Gastrocnemius medialis (tissue), 4 donors: ENCODE measurements around the gene VTI1A. TPM values are rescaled to one million over a fixed set of nuclear protein-coding genes. Genes with fewer than 3 reads are reported as not detected.

Experiments used
- ATAC-seq, 2 donors: fragments of 150-250 bp; one replicate each; pipeline ENCODE4 v1.9.1; 2016
- DNase-seq, 2 donors: peaks; one replicate each; pipeline ENCODE4 v3.0.0-alpha.2; 2019
- H3K27ac ChIP-seq, 4 donors: fragments of 200-600 bp; sonication (generic); 1 replicate in 1 of 4; 2 replicates in 3 of 4; pipeline ENCODE4 v1.5.1; 2016 to 2018; ENCODE audit warnings: mild to moderate bottlenecking in 2 of 4, moderate library complexity in 1 of 4
- H3K27me3 ChIP-seq, 3 donors: fragments of 200-600 bp; sonication (generic) in 2 of 3; 1 replicate in 1 of 3; 2 replicates in 2 of 3; pipeline versions ENCODE4 v1.5.1 to v1.6.0; 2016 to 2019; ENCODE audit warnings: mild to moderate bottlenecking in 1 of 3, moderate library complexity in 1 of 3
- H3K36me3 ChIP-seq, 2 donors: fragments of 200-600 bp; sonication (generic) in 1 of 2; one replicate each; pipeline ENCODE4 v1.5.1; 2017 to 2018
- H3K4me1 ChIP-seq, 2 donors: fragments of 200-600 bp; sonication (generic) in 1 of 2; one replicate each; pipeline ENCODE4 v1.5.1; 2016 to 2017; ENCODE audit warnings: mild to moderate bottlenecking in 2 of 2
- H3K4me3 ChIP-seq, 4 donors: fragments of 200-600 bp; sonication (generic) in 3 of 4; 1 replicate in 1 of 4; 2 replicates in 3 of 4; pipeline ENCODE4 v1.5.1; 2016 to 2019; ENCODE audit warnings: mild to moderate bottlenecking in 2 of 4
- H3K9me3 ChIP-seq, 3 donors: fragments of 200-600 bp; sonication (generic) in 2 of 3; 1 replicate in 1 of 3; 2 replicates in 2 of 3; pipeline ENCODE4 v1.5.1; 2016 to 2019
- POLR2A ChIP-seq, 2 donors: fragments of 450-650 bp; IDR thresholded peaks; one replicate each; pipeline ENCODE4 v1.6.1; 2017; ENCODE audit warnings: antibody characterized with exemption in 2 of 2, mild to moderate bottlenecking in 2 of 2, moderate library complexity in 2 of 2
- in situ Hi-C, 4 donors: fragments of 200-750 bp; cut with MboI; loops; one replicate each; pipeline versions ENCODE4 v1.15.0 to v1.8.0; 2017; ENCODE audit warnings: low sequenced_read_pairs in 4 of 4
- intact Hi-C: fragments of 100-400 bp; cut with DNase I; formaldehyde crosslinking; loops from one replicate; pipeline ENCODE4 v1.15.1; 2023; ENCODE audit warnings: low total_unique reads
- total RNA-seq, 4 donors: library from RNA; depleted of rRNA; stranded (reverse); fragments of >200 nt; gene quantifications; one replicate each; pipeline versions ENCODE4 v1.1.0 to v1.2.3, GENCODE V29; 2016
- TF ChIP-seq, protein P1 (sequence below), 5 experiments: fragments of 450-650 bp in 3 of 5; fragments of 200-600 bp in 2 of 5; sonication (generic) in 2 of 5; IDR thresholded peaks in 4 of 5; conservative IDR thresholded peaks in 1 of 5; 1 replicate in 4 of 5; 2 replicates in 1 of 5; pipeline ENCODE4 v1.5.1; 2016 to 2019; ENCODE audit warnings: antibody characterized with exemption in 5 of 5, mild to moderate bottlenecking in 3 of 5, moderate library complexity in 3 of 5

The VTI1A gene
- total RNA-seq, 4 donors from 2014 or later: 26.5 to 51.2 (median 30.6) TPM

DNA sequence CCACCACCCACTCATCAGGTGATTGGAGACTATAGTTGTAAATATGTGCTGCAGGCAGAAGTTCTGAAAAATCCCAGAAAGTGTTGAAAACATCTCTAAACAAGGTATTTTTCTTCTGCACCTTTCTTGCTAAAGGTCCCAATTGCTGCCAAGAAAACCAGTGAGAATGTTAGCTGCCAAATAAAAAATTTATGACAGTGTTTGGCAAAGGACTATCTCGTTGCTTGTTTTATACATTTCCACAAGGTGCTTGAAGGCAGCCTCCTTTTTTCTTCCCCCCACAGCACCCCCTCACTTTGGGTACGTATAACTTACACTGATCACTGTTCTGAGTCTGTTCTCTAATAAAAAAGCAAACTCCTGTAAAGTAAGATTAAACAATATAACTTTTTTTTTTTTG is 344.4 kb downstream of the VTI1A start:
- Histone ChIP-seq H3K4me3 (no peak overlapping the region), H3K27me3 (no peaks in the 10 kb centered on the region), H3K9me3 (no peaks in the 10 kb centered on the region), H3K4me1 (peaks cover 0 to 9% of the 10 kb centered on the region in 2 donors), H3K36me3 (no peaks in the 10 kb centered on the region), H3K27ac (no peak overlapping the region)
- DNase-seq (no peak), ATAC-seq (no peak)
- in situ Hi-C loops (no loop called here), intact Hi-C loops (no loop called here)
- TF ChIP-seq, protein P1, sequence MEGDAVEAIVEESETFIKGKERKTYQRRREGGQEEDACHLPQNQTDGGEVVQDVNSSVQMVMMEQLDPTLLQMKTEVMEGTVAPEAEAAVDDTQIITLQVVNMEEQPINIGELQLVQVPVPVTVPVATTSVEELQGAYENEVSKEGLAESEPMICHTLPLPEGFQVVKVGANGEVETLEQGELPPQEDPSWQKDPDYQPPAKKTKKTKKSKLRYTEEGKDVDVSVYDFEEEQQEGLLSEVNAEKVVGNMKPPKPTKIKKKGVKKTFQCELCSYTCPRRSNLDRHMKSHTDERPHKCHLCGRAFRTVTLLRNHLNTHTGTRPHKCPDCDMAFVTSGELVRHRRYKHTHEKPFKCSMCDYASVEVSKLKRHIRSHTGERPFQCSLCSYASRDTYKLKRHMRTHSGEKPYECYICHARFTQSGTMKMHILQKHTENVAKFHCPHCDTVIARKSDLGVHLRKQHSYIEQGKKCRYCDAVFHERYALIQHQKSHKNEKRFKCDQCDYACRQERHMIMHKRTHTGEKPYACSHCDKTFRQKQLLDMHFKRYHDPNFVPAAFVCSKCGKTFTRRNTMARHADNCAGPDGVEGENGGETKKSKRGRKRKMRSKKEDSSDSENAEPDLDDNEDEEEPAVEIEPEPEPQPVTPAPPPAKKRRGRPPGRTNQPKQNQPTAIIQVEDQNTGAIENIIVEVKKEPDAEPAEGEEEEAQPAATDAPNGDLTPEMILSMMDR (IDR thresholded peaks at IDR 0.05 in 4 of 5, conservative IDR thresholded peaks at IDR 0.05 in 1 of 5): no peak
- no peak for TF ChIP-seq POLR2A (IDR thresholded peaks at IDR 0.05)

DNA sequence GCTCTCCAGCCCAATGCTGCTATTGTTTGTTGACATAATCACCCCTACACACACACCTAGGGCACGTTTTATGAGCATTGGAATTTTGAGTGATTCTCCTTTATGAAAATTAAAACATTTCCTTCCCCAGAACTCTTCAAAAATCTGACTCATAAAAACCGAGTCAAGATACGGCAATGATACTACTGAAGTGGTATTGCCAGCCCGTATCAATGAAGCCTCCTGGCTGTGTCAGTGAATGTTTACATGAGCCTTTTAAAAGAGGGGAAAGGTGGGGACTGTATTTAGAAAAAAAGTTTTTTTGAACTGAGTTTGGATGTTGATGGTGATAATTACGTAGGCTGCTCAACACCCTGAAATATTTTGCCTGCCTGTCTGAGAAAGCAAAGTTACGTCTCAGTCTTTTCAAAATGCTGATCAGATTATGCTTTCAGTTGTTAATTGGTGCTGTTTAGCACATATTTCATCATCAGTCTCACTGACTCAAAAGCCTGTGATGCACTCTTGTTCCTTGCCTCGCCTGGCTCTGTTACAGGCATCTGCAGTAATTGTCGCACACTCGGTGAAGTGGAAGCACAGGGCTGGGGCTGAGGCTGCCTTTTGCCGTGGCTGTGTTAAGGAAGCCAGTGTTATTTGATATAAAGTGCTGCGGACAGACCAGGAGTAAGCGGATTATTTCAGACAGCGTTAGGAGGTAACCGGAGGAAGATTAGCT is 345.6 kb downstream of the VTI1A start:
- intact Hi-C loops: no loop called here
- ATAC-seq: peak; percentile 76 to 84
- DNase-seq: peak; percentile 40
- Histone ChIP-seq H3K9me3 (no peaks in the 10 kb centered on the region), H3K4me3 (peak overlapping the region in 1 of 4 donors; percentile 19), H3K27ac (no peak overlapping the region), H3K4me1 (peaks cover 0 to 9% of the 10 kb centered on the region in 2 donors), H3K27me3 (no peaks in the 10 kb centered on the region), H3K36me3 (no peaks in the 10 kb centered on the region)
- TF ChIP-seq, protein P1 (IDR thresholded peaks at IDR 0.05 in 4 of 5, conservative IDR thresholded peaks at IDR 0.05 in 1 of 5): no peak
- TF ChIP-seq POLR2A (IDR thresholded peaks at IDR 0.05): no peak
- in situ Hi-C loops: no loop called here

DNA sequence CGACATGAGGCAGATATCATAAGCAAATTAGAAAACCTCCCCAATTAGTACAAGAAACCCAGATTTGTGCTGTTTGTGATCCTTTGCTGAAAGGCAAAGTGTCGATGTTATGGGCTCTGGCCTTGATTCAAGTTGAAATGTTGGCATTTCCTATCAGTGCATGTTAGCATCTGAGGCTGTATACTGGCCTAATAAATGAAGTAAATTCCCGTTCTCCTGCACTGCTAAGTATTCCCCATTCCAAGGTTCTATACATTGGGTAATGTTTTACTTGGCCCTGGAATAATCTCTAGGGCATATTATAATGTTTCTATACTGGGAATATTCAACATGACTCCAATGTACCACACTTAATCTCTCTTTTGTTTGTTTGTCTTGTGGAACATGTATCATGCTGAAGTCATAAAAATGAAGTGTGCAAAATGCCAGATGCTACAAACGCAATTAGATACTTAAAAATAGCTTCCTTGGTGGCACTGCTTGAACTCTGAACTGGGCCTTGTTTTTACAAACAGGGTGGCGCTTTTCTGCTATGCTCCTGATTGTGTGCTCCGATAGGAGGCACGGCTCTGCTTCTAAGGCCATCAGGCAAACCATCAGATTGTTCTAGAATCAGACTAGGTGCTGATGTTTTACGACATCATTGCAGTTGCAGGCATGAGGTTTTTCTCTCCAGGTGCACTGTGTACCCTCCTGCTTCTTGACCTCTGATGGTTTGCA is 346.3 kb downstream of the VTI1A start:
- Histone ChIP-seq H3K27me3 (no peaks in the 10 kb centered on the region), H3K4me1 (peaks cover 0 to 9% of the 10 kb centered on the region in 2 donors), H3K36me3 (no peaks in the 10 kb centered on the region), H3K27ac (no peak overlapping the region), H3K9me3 (no peaks in the 10 kb centered on the region), H3K4me3 (peak overlapping the region in 1 of 4 donors; percentile 19)
- DNase-seq (no peak), ATAC-seq (no peak)
- TF ChIP-seq, protein P1 (IDR thresholded peaks at IDR 0.05 in 4 of 5, conservative IDR thresholded peaks at IDR 0.05 in 1 of 5): no peak
- no peak for TF ChIP-seq POLR2A (IDR thresholded peaks at IDR 0.05)
- intact Hi-C loops: no loop called here
- in situ Hi-C loops: no loop called here

DNA sequence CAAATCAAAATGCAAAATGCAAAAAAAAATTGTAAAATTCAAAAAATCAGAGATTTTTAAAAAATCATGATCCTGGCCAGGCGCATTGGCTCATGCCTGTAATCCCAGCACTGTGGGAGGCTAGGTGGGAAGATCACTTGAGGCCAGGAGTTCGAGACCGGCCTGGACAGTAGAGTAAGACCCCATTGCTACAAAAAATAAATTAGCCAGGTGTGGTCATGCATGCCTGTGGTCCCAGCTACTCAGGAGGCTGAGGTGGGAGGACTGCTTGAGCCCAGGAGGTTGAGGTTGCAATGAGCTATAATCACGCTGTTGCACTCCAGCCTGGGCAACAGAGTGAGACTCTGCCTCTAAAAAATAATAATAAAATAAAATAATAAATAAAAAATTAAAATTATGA is 347.2 kb downstream of the VTI1A start:
- Histone ChIP-seq H3K4me3 (no peak overlapping the region), H3K27me3 (no peaks in the 10 kb centered on the region), H3K4me1 (peaks cover 0 to 9% of the 10 kb centered on the region in 2 donors), H3K9me3 (no peaks in the 10 kb centered on the region), H3K36me3 (no peaks in the 10 kb centered on the region), H3K27ac (no peak overlapping the region)
- ATAC-seq (no peak), DNase-seq (no peak)
- intact Hi-C loops: no loop called here
- TF ChIP-seq POLR2A (IDR thresholded peaks at IDR 0.05): no peak
- TF ChIP-seq, protein P1 (IDR thresholded peaks at IDR 0.05 in 4 of 5, conservative IDR thresholded peaks at IDR 0.05 in 1 of 5): no peak
- in situ Hi-C loops: no loop called here
